Stimulated activated CD4-positive, alpha-beta T cell treated with anti-CD3 and anti-CD28 coated beads, Interleukin-2, amount 100 ng/mL, for 4 hours (primary cell): Measurements from ENCODE around the gene SCARB2.
"Not testable (repeated sequence)": the region's sequence is repeated elsewhere in the genome, so short reads cannot be mapped to it uniquely, and the experiment has no call there.

Source experiments
- DNase-seq: peaks from one replicate; pipeline ENCODE4 v3.0.0-alpha.2; 2020; ENCODE audit warnings: low read depth

SCARB2 gene, protein sequence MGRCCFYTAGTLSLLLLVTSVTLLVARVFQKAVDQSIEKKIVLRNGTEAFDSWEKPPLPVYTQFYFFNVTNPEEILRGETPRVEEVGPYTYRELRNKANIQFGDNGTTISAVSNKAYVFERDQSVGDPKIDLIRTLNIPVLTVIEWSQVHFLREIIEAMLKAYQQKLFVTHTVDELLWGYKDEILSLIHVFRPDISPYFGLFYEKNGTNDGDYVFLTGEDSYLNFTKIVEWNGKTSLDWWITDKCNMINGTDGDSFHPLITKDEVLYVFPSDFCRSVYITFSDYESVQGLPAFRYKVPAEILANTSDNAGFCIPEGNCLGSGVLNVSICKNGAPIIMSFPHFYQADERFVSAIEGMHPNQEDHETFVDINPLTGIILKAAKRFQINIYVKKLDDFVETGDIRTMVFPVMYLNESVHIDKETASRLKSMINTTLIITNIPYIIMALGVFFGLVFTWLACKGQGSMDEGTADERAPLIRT

GRCh38 chr4:76213415-76214176 lies at the start of gene SCARB2:
TSS of gene SCARB2 (minus strand) at chr4:76213824. CDS start at chr4:76213543, 281 bp downstream.
- peak; percentile 52 for DNase-seq

DNA sequence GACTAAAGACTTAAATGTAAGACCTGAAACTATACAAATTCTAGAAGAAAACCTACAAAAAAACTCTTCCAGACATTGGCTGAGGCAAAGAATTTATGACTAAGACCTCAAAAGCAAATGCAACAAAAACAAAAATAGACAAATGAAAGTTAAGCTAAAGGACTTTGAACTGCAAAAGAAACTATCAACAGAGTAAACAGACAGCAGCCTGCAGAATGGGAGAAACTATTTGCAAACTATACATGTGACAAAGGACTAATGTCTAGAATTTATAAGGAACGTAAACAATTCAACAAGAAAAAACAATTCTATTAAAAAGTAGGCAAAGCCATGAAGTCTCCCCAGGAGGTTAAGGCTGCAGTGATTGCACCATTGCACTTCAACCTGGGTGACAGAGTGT lies 46.9 kb upstream of the SCARB2 start:
- no peak for DNase-seq

GRCh38 chr4:76257824-76258223 lies 44.2 kb upstream of the SCARB2 start:
- no peak for DNase-seq

DNA sequence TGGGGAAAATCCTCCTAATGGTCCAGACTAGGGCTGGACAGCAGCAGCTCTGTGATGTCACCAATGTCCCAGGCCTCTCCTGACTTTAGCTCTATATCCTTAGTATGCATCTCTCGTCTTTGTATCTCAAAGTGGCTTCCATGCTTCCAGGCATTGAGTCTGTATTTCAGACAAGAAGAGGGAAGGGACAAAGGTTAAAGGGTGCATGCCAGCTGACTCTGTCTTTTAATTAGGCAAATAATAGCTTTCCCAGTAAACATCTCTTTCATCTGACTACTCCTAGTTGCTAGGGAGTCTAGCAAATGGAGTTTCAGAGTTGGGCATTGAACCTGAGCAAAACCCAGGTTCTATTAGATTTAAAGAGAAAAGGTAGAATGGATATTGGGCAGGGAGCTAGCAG lies 43.3 kb upstream of the SCARB2 start:
- no peak for DNase-seq

DNA sequence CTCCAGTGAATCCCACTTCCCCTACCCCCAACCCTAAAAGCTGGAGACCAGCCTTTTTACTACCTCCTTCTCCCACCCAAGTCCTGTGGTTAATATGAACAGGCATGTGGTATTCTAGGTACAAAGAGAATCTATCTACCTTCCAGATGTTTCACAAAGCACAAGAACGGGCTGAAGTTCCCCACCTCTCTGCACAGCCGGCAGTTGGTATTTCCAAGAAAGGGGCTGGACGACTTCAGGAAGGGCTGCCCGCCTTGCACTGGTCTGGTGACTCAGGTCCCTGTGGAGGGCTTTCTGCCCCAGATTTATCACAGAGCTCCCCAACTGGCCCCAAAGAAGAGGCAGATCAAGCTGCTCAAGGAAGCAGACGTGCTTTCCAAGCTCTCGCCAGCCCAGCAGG lies 42.4 kb upstream of the SCARB2 start:
- no peak for DNase-seq

DNA sequence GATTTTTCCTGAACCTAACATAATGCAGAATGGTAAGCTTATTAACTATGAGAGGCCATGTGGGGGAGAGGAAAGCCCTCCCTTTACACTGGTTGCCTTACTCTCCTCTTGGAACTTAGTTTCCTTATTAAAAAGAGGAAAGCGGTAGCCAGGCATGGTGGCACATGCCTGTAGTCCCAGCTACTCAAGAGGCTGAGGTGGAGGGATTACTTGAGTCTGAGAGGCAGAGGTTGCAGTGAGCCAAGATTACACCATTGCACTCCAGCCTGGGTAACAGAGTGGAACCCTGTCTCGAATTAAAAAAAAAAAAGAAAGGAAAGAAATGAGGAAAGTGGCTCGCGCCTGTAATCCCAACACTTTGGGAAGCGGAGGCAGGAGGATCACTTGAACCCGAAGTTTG lies 39.9 kb upstream of the SCARB2 start:
- no peak for DNase-seq

DNA sequence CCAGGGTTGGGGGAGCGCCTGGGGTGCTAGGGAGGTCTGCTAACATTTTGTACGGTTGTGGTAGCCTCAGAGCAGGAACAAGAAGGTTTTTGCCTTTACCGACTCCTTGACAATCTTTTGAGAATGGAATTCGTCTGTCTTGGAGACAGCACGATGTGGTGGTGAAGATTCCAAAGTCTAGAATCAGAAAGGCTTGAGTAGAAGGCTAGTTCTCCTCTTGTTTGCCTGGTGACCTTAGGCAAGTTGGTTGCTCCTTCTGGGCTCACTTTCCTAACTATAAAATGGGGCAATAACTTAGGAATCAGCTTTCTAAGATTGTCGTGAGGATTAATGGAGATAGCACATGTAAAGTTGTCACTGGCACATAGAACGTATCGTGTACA lies 38.6 kb upstream of the SCARB2 start:
- no peak for DNase-seq

DNA sequence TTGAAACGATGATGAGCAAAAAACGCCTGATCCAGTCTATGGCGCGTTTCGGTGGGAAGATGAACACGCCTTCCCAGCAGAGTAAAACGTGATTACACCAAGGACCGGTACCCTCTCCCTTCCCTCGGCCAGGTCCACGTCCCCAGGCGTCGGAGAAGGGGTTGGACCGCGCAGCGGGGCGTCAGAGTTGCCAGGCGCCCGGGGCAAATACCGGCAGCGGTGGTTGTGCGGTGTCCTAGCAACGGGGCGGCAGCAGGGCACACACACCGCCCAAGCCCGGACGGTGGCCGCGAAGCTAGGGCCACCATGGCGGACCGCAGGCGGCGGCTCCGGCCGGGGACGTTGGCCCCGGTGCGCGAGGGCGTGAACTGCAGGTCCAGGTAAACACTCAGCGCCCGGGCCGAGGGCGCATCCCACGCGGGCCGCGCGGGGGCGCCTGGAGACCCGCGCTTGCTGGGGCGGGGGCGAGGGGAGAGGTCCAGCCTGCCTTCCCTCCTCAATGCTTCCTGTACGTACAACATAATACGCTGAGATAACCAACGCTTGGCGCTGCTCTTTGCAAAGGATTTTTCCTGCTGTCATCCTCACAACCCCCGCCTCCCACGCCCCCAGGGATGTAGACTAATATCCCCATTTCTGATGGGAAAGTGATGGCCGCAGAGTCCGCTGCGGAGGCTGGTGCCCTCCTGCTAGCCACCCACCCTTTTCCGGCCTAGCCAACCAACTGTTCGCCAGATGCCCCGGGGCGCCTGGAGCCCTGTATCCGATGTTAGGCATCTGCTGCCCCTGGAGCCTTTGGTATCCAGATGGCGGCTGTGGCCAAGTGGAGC lies 38.0 kb upstream of the SCARB2 start, which contains the start of gene FAM47E:
FAM47E (plus strand) TSS at position 281 of the 830 bp plus-strand sequence; CDS start at position 307, 26 bp downstream.
- peak; percentile 1 for DNase-seq

DNA sequence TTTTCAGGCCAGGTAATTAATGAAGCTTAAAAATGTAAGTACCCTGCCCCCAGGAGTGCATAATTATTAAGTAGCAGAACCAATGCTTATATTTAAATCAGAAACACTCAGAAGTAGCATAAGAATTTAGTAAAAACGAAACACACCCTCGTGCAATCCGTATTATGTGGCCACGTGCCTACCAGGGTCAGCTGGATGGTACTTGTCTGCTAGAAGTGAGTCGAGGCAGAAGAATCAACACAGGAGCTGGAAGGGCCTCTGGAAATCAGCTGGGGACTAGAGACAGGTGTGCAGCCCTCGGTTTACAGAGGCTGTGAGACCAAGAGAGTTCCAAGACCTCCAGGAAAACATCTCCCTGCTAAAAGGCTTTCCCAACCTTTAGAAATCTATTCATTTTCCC lies 37.3 kb upstream of the SCARB2 start:
- DNase-seq, result no peak

- DNase-seq, result no peak
Measured at GRCh38 chr4:76246852-76247251, 33.2 kb upstream of the SCARB2 start.

- DNase-seq, result no peak
Measured at GRCh38 chr4:76246025-76246424, 32.4 kb upstream of the SCARB2 start.

DNA sequence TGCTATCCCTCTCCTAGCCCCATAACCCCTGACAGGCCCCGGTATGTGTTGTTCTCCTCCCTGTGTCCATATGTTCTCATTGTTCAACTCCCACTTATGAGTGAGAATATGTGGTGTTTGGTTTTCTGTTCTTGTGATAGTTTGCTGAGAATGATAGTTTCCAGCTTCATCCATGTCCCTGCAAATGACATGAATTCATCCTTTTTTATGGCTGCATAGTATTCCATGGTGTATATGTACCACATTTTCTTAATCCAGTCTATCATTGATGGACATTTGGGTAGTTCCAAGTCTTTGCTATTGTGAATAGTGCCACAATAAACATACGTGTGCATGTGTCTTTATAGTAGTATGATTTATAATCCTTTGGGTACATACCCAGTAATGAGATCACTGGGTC lies 30.3 kb upstream of the SCARB2 start:
- not testable (repeated sequence) for DNase-seq

DNA sequence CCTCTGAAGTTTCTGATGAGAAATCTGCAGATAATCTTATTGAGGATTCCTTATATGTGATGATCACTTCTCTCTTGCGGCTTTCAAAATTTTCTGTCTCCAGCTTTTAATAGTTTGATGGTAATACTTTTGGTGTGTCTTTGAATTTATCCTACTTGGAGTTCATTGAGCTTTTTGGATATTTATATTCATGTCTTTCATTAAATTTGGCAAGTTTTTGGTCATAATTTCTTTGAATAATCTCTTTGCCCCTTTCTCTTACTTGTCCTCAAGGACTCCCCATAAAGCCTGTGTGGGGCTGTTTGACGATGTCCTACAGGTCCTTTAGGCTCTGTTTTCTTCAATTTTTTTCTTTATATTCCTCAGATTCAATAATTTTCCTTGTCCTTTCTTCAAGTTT lies 26.6 kb upstream of the SCARB2 start:
- DNase-seq, result no peak

- no peak for DNase-seq
Measured at GRCh38 chr4:76238701-76239100, 25.1 kb upstream of the SCARB2 start.

GRCh38 chr4:76238236-76238635 lies 24.6 kb upstream of the SCARB2 start:
- no peak for DNase-seq

DNA sequence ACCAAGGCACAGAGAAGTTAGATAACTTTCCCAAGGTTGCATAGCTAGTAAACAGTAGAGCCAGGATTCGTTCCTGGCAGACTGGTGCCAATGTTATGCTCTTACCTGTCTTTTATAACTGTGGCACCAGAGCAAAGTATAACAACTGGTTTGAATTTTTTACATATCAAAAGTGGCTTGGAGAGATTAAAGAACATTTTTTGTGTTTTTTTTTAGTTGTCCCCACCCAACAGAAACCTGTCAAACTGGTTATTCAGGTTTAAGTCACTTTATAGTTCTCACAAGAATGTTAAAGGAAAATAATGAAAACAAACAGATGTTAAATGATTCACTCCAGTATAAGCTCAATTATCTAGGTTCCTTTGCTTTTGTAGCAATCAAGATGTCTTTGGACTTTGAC lies 22.3 kb upstream of the SCARB2 start:
- DNase-seq, result no peak

- DNase-seq, result no peak
Measured at GRCh38 chr4:76235407-76235806, 21.8 kb upstream of the SCARB2 start.

GRCh38 chr4:76234679-76235044 lies 21.0 kb upstream of the SCARB2 start:
- no peak for DNase-seq

- DNase-seq, result no peak
Measured at GRCh38 chr4:76233967-76234678, 20.5 kb upstream of the SCARB2 start.

DNA sequence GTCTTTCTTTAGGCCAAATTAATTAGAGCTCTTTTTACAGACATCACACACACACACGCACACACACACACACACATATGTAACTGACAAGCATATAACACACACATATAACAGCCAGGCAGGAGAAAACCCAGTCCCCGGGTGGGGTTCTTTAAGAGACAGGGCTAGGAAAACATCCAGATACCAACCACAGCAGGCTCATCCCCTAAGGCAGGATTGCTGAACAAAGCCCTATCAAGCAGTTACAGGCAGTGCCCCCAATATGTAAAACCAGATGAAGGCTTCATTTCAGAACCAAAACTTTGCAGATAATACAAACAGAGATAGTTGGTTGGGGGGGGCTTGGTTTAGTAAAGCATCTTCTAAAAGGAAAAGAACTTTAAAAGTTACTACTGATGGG lies 19.9 kb upstream of the SCARB2 start:
- DNase-seq, result no peak

- DNase-seq, result no peak
Measured at GRCh38 chr4:76233083-76233482, 19.5 kb upstream of the SCARB2 start.

DNA sequence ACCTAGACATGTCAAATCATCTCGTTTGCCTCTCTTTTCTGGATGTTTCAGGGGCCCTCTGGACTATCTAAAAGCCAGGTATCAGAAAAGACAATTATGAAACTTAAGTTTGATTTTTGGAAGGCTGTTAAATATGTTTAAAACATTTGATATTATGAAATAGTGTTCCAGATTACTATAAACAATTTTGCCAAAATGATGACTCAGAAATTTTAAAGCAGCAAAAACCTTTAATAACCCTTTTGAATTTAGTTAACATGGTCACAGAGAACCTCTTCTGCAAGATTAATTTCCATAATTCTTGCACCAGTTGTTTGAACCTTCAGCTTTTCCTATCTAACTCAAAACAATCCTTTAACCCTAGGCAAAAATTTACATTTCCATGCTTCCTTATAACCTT lies 19.1 kb upstream of the SCARB2 start:
- no peak for DNase-seq
